Posterior vena cava (tissue), 2 donors: ENCODE data around the gene TTC9. TPM values are rescaled to one million over a fixed set of nuclear protein-coding genes. Genes with fewer than 3 reads are reported as not detected.
"Not testable (repeated sequence)": the region's sequence is repeated elsewhere in the genome, so short reads cannot be mapped to it uniquely, and the experiment has no call there.

Experiments used
- DNase-seq: peaks from one replicate; pipeline ENCODE4 v3.0.0-alpha.2; 2020; ENCODE audit warnings: low spot score
- intact Hi-C, 2 donors: fragments of 100-400 bp; cut with DNase I; formaldehyde crosslinking; loops; one replicate each; pipeline versions ENCODE4 v1.14.1 to v1.14.2; 2022 to 2023
- total RNA-seq, 2 donors: library from RNA; stranded (reverse); fragmentation: NEBNext Ultra II Directional; extraction: Animal tissue kit (Norgen Biotek cat#: 25700); gene quantifications; one replicate each; pipeline ENCODE4 v1.2.1, GENCODE V29; 2021
- donor health status: DM: yes; HTN: yes; CAD: no.
- donor health status: DM: yes; HTN: yes; CAD: no.

Gene TTC9
- total RNA-seq, 2 donors from 2014 or later, result 0.83 to 1.0 TPM

DNA sequence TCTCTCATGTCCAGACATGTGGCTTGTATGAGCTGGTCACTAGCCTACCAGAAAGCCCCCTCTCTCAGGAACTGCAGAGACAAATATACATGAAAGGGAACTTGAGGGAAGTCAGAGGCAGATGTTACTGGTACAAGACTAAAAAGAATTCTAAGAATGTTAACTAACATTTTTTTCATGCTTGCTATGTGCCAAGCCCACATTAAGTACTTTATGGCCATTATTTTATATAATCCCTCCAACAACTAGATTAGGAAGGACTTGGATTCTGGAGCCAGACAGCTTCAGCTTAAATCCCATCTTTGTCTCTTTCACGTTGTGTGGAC is 24.6 kb downstream of the TTC9 start:
- intact Hi-C loops, result no loop called here
- DNase-seq, result no peak

DNA sequence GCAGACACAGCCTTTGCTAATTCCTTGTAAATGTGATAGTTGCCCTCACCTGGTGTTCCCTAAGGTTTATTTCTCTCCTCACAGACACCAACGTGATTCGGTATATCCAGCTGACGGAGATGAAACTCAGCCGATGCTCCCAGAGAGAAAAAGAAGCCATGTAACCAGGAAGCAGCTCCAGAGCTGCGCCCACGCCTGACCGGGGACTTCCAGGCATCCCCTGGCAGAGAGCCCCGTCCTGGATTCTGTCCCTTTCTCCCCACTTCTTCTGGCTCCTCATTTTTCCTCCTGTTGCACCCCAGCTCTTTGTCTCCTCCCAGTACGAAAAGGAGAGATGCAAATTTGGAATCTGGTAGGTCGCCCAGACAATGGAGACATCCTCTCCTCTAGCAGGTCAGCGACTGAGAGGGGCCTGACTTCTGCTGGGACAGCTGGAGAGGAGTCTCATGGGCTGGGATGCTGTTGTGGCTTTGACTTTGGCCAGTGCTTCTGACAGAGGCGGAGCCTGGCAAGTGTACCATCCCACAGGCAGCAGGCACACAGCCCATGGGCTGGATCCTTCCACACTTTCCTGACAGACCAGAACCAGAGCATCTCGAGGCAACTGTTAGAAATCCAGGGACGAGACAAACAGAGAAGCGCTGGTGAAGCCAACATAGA is 29.4 kb downstream of the TTC9 start:
- DNase-seq, result no peak

GRCh38 chr14:70671652-70672644 is 30.2 kb downstream of the TTC9 start:
- intact Hi-C loops, result no loop called here
- no peak for DNase-seq

More for the DNA sequence above, 29.4 kb downstream of the TTC9 start:
- intact Hi-C loops, result no loop called here

DNA sequence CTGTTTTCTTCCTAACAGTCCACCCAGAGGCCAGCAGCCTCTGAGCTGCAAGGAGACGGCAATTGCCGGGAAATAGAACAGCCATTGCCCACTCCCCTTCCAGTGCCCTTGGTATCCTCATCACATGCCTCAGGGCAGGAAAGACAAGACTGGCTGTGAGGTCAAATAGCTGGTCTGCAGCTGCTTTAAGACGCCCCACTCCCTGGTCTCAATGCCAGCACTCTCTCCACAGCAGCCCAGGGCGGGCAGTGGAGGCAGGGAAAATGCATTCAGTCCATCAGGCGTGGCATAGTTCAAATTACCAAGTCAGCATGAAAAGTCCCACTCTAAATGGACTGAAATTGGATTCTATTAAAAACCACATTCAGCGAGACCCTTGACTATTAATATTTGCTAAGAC is 35.6 kb downstream of the TTC9 start:
- intact Hi-C loops, result no loop called here
- no peak for DNase-seq

DNA sequence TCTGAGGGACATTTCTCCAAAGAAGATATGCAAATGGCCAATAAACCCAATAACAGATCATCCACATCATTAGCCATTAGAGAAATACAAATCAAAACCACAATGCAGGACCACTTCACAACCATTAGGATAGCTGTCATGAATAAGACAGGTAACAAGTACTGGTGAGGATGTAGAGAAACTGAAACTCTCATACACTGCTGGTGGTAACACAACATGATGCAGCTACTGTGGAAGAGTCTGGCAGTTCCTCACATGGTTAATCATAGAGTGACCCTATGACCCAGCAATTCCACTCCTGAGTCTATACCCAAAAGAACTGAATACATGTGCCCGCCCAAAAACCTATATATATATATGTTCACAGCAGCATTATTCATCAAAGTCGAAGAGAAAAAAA is 39.0 kb downstream of the TTC9 start:
- DNase-seq, result no peak

DNA sequence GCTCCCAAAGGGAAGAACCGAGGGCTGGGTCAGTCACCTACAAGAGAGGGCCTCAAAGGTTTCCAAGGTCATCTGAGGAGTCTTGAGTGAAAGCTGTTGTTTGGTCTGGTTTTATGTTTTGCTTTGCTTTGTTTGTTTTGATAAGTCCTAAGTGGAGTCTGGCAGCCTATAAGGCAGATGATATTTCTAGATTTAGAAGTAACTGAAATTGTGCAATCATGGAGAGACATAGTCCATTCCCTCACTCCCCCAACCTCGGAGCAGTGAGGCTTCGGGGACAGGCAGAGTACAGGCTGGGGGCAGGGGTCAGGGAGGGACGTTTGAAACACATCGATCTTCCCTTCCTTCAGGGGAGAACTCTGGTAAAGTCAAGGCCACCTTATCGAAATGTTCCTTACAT is 42.3 kb downstream of the TTC9 start:
- intact Hi-C loops, result no loop called here
- no peak for DNase-seq

More for the DNA sequence above, 39.0 kb downstream of the TTC9 start:
- intact Hi-C loops, result no loop called here

DNA sequence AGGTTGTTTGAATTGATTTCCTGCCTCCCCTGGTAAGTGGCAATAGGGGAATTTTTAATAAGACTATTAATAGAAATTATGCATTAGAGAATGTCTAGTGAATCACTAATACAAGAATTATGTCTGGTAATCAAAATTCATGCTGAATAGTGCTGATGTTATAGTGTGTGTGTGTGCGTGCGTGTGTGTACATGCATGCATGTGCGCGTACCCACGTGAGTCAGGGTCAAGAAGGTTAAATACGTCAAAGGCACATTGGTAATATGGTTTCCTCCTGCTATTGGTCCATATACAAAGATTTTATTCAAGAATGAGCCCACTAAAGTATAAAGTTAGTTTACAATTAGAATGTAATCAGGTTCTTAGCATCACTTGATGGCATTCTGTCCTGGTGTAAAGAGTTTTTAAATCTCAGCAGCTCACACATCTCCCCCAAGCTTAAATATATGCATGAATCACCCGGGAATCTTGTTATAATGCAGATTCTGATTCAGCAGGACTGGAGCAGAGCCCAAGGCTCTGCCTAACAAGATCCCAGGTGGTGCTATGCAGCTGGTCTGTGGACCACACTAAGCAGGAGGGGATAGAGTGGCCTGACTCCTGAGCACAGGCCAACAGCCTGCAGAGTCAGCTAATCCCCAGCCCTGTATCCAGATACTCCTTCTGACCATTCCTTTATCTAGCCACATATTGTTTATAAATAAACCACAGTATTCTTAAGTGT is 43.9 kb downstream of the TTC9 start:
- intact Hi-C loops, result no loop called here
- no peak for DNase-seq

GRCh38 chr14:70692210-70692609 is 50.5 kb downstream of the TTC9 start:
- DNase-seq, result peak; percentile 81
- intact Hi-C loops, result no loop called here

DNA sequence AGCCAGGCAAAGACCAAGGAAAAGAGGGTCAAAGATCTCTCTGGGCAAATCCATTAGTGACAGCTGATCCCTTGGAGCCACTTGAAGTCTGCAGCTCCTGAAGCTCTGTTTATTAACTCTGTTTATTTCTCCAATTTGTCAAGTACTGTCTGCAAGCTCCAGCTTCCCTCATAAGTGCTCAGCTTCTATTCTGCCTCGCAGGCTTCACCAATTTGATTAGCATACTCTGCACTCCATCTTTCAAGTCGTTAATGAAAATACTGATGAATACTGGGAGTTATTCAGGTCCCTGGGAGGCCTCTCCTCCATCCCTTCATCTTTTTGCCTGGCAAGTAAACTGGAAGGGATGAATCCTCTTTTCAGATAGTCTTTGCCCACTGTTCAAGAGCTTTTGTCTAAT is 54.3 kb downstream of the TTC9 start:
- intact Hi-C loops, result no loop called here

DNA sequence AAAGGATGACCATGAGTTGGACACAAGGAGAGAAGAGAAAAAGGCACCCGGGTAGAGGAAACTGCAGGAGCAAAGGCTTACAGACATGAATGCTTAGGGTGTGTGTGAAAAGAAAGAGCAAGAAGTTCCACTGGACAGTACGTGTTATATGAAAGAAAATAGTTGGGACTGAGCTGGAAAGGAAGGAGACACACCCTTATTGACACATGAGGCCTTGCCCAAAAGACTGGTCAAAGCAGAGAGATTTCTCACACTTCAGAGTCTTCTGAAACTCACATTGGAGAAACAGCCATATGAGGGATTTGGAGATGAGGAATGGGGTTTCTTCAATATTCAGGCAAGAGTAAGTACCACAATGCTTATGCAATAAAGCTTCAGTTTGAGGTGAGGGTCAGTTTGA is 56.0 kb downstream of the TTC9 start:
- intact Hi-C loops, result no loop called here

More for the DNA sequence above, 54.3 kb downstream of the TTC9 start:
- no peak for DNase-seq

DNA sequence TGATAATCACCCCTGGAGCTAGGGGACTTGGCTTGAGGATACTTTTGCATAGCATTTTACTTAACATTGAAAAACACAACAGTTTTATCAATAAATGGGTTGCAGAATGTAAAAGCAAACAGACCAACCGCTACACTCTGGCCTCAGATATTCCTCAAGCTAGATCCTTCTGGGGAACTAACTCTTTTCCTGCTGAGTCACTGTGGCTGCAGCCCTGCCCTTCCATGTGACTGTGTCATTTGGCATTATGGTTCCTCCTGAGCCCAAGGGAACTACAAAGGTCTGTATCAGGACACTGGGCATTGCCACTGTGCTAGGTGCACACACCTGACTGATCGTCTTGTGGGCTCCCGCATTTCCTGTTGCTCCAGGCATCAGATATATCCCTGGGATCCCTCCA is 56.6 kb downstream of the TTC9 start:
- intact Hi-C loops, result no loop called here
- no peak for DNase-seq

More for the DNA sequence above, 56.0 kb downstream of the TTC9 start:
- DNase-seq, result no peak

DNA sequence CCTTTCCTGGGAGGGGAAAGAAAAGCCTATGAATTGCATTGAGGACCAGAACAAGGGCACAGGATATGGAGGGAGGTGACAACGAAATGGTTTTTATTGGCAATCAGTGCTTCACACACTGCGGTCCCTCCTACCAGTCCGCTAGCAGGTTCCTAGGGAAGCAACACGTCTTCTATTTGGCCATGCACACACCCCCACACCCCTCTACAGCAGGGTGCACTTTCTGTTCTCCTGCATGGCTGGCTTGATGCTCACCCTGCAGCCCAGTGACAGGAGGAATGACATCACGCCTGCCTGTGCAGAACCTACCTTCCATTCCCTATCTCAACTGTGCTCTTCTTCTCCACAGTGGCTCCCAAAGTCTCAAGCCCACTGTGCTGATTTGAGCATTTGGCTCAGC is 57.9 kb downstream of the TTC9 start:
- DNase-seq, result no peak

DNA sequence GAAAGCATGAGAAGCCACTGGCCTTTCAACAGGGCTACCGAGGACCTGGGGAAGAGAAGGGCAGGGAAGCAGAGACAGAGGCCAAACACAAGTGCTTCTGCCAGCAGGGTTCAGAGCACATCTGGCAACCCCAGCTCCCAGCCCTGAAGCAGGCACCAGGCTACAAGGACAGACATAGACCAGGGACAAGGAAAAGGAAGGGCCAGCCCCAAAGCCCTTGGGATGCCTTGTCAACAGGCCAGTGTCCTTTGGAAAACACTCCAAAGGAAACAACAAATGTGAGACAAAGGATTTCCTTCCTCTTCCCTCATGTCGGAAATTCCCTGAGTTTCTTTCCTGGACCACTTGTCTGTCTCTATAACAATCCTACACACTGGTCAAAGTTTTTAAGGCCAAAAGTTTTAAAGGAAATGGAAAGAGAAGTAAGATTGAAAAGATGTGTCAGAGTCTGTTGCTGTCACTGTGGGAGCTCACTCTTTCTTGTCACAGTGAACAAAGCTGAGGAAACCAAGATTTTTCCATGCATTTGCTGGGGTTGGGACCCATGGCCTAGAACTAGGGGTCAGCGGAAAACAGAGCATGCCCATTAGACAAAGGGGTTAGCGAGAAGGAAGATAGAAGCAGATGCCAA is 59.4 kb downstream of the TTC9 start:
- intact Hi-C loops, result no loop called here
- DNase-seq, result no peak

More for the DNA sequence above, 57.9 kb downstream of the TTC9 start:
- intact Hi-C loops, result no loop called here

GRCh38 chr14:70701610-70702009 is 59.9 kb downstream of the TTC9 start:
- intact Hi-C loops, result no loop called here
- no peak for DNase-seq

DNA sequence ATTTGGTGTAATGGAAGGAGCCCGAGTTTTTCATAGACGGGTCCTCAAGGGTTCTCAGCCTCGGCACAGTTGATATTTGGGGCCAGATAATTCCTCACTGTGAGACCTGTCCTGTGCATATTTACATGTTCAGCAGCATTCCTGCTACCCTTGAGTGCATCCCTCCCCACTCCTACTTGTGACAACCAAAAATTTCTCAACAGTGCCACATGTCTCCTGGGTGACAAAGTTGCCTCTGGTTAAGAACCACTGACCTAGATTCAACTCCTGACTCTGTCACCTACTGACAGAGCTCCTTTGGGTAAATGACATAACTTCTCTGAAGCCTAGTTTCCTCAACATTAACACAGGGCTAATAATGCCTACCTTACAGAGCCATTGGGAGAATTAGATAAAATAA is 60.4 kb downstream of the TTC9 start:
- intact Hi-C loops, result no loop called here
- no peak for DNase-seq

DNA sequence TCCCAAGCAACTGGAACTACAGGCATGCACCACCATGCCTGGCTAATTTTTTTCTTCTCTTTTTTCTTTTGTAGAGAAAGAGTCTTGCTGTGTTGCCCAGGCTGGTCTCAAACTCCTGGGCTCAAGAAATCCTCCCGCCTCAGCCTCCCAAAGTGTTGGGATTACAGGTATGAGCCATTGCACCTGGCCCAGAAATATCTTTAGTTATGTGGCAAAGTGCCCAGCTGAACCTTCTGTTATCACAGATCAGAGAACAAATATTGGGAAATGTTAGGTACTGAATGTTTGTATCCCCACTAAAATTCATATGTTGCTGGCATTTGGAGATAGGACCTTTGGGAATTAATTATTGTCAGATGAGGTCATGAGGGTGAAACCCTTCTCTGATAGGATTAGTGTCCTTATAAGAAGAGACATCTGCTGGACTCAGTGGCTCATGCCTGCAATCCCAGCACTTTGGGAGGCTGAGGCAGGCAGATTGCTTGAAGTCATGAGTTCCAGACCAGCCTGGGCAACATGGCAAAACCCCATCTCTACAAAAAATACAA is 62.0 kb downstream of the TTC9 start:
- intact Hi-C loops, DNase-seq: not testable (repeated sequence)

GRCh38 chr14:70704960-70705359 is 63.2 kb downstream of the TTC9 start:
- intact Hi-C loops, result no loop called here
- DNase-seq, result no peak

GRCh38 chr14:70706177-70706576 is 64.5 kb downstream of the TTC9 start:
- no peak for DNase-seq
- intact Hi-C loops, result no loop called here
